CD4-positive, alpha-beta T cell treated with Interleukin-15 for 4 hours (primary cell): ENCODE results near the gene OR5K1.

Experiments used
- DNase-seq: peaks from one replicate; pipeline ENCODE4 v3.0.0-alpha.2; 2020; ENCODE audit warnings: low spot score

OR5K1 gene

GRCh38 chr3:98514948-98515347, 51.9 kb downstream of the OR5K1 start:
- DNase-seq = no peak

GRCh38 chr3:98518816-98519215, 55.8 kb downstream of the OR5K1 start:
- no peak for DNase-seq

GRCh38 chr3:98519351-98519750, 56.4 kb downstream of the OR5K1 start:
- DNase-seq = peak; percentile 8

GRCh38 chr3:98521897-98522543, 59.0 kb downstream of the OR5K1 start:
- DNase-seq = peak; percentile 62
